CD14-positive monocyte (primary cell): ENCODE data around the gene TRIM77. TPM values are rescaled to one million over a fixed set of nuclear protein-coding genes. Genes with fewer than 3 reads are reported as not detected.
"Not testable (repeated sequence)": the region's sequence is repeated elsewhere in the genome, so short reads cannot be mapped to it uniquely, and the experiment has no call there.

Source experiments
- DNase-seq, 3 donors: peaks; one replicate each; pipeline ENCODE4 v3.0.0-alpha.2; 2011 to 2022
- H2AFZ ChIP-seq: 2 replicates; pipeline ENCODE4 v1.6.0; 2012; ENCODE audit warnings: mild to moderate bottlenecking, low read depth, low read length, inconsistent platforms; ENCODE audit not compliant: insufficient read depth, poor library complexity, severe bottlenecking
- H3K27ac ChIP-seq, 2 donors: 1 replicate in 1 of 2; 2 replicates in 1 of 2; pipeline ENCODE4 v1.5.1; 2012 to 2013; ENCODE audit warnings: low read length in 2 of 2, control low read depth in 1 of 2, inconsistent platforms in 1 of 2, low read depth in 1 of 2, mild to moderate bottlenecking in 1 of 2
- H3K27me3 ChIP-seq, 2 donors: one replicate each; pipeline versions ENCODE4 v1.6.0 to v1.6.1; 2011 to 2013; ENCODE audit warnings: low read length in 2 of 2; ENCODE audit not compliant: control insufficient read depth in 2 of 2, insufficient read depth in 2 of 2
- H3K36me3 ChIP-seq, 2 donors: replicated peaks in 1 of 2; 1 replicate in 1 of 2; 2 replicates in 1 of 2; pipeline versions ENCODE4 v1.5.1 to v1.6.1; 2012 to 2013; ENCODE audit warnings: low read length in 2 of 2, control low read depth in 1 of 2, inconsistent platforms in 1 of 2, mild to moderate bottlenecking in 1 of 2; ENCODE audit not compliant: insufficient read depth in 2 of 2, control insufficient read depth in 1 of 2
- H3K4me1 ChIP-seq, 2 donors: 1 replicate in 1 of 2; 2 replicates in 1 of 2; pipeline versions ENCODE4 v1.5.1 to v1.6.1; 2012 to 2013; ENCODE audit warnings: low read length in 2 of 2, control low read depth in 1 of 2, inconsistent platforms in 1 of 2, mild to moderate bottlenecking in 1 of 2, moderate library complexity in 1 of 2; ENCODE audit not compliant: insufficient read depth in 2 of 2, control insufficient read depth in 1 of 2
- H3K4me2 ChIP-seq: replicated peaks from 2 replicates; pipeline ENCODE3; 2012; ENCODE audit warnings: low read length, moderate library complexity, mild to moderate bottlenecking; ENCODE audit not compliant: poor library complexity, severe bottlenecking; ENCODE audit errors: extremely low read depth
- H3K4me3 ChIP-seq, 3 experiments: fragments of 200-600 bp in 1 of 3; sonication (generic) in 1 of 3; replicated peaks in 1 of 3; 1 replicate in 2 of 3; 2 replicates in 1 of 3; pipeline ENCODE4 v1.5.1; 2011 to 2013; ENCODE audit warnings: low read length in 3 of 3, mild to moderate bottlenecking in 3 of 3, control low read depth in 2 of 3, low read depth in 2 of 3, inconsistent platforms in 1 of 3, moderate library complexity in 1 of 3
- H3K79me2 ChIP-seq: 2 replicates; pipeline ENCODE4 v1.6.0; 2012; ENCODE audit warnings: mild to moderate bottlenecking, control low read depth, inconsistent platforms, low read length, moderate library complexity; ENCODE audit not compliant: insufficient read depth
- H3K9ac ChIP-seq: 2 replicates; pipeline ENCODE4 v1.6.0; 2017; ENCODE audit warnings: low read length, mild to moderate bottlenecking; ENCODE audit not compliant: insufficient read depth, poor library complexity, severe bottlenecking
- H3K9me3 ChIP-seq, 2 donors: replicated peaks in 1 of 2; 1 replicate in 1 of 2; 2 replicates in 1 of 2; pipeline versions ENCODE4 v1.5.1 to v1.6.1; 2012 to 2013; ENCODE audit warnings: low read length in 2 of 2, control low read depth in 1 of 2; ENCODE audit not compliant: control insufficient read depth in 1 of 2, insufficient read depth in 1 of 2
- H4K20me1 ChIP-seq: 2 replicates; pipeline ENCODE4 v1.6.0; 2012; ENCODE audit warnings: mild to moderate bottlenecking, low read length, control low read depth, moderate library complexity; ENCODE audit not compliant: insufficient read depth
- H3K27ac Mint-ChIP-seq, 7 donors: one replicate each; pipeline ENCODE4 v1.8.0; 2020; ENCODE audit warnings: mild to moderate bottlenecking in 7 of 7, mixed read lengths in 7 of 7, moderate library complexity in 6 of 7, inconsistent platforms in 2 of 7
- H3K27me3 Mint-ChIP-seq, 3 donors: one replicate each; pipeline ENCODE4 v1.8.0; 2021 to 2022; ENCODE audit warnings: low read depth in 3 of 3, mild to moderate bottlenecking in 3 of 3, mixed read lengths in 3 of 3, moderate library complexity in 3 of 3, inconsistent platforms in 1 of 3
- H3K36me3 Mint-ChIP-seq, 2 donors: one replicate each; pipeline ENCODE4 v1.8.0; 2020; ENCODE audit warnings: mixed read lengths in 2 of 2, inconsistent platforms in 1 of 2, mild to moderate bottlenecking in 1 of 2
- H3K4me1 Mint-ChIP-seq: one replicate; pipeline ENCODE4 v1.8.0; 2020; ENCODE audit warnings: mild to moderate bottlenecking, mixed read lengths
- H3K4me3 Mint-ChIP-seq, 2 donors: one replicate each; pipeline ENCODE4 v1.8.0; 2020; ENCODE audit warnings: mild to moderate bottlenecking in 2 of 2, mixed read lengths in 2 of 2, moderate library complexity in 1 of 2
- H3K9me3 Mint-ChIP-seq, 7 donors: one replicate each; pipeline ENCODE4 v1.8.0; 2020 to 2022; ENCODE audit warnings: mixed read lengths in 7 of 7, mild to moderate bottlenecking in 6 of 7, moderate library complexity in 6 of 7, inconsistent platforms in 2 of 7
- intact Hi-C, 2 donors: fragments of 100-400 bp; cut with micrococcal nuclease; formaldehyde crosslinking; loops; one replicate each; pipeline versions ENCODE4 v1.15.0 to v1.15.1; 2023
- polyA plus RNA-seq, 3 donors: library from polyadenylated mRNA; depleted of rRNA in 1 of 3; unstranded in 2 of 3; stranded (reverse) in 1 of 3; fragments of 300-500 nt in 2 of 3; fragments of >200 nt in 1 of 3; fragmentation: Illumina TruSeq in 2 of 3; gene quantifications; 1 replicate in 2 of 3; 2 replicates in 1 of 3; pipeline ENCODE4 v1.2.3, GENCODE V29; 2012 to 2021
- small RNA-seq: library from RNA; depleted of rRNA; stranded (forward); fragments of <200 nt; gene quantifications from one replicate; pipeline ENCODE3, GENCODE V24; 2012; ENCODE audit warnings: low read depth; ENCODE audit not compliant: insufficient read length

TRIM77 gene
- polyA plus RNA-seq, 3 donors = not detected

DNA sequence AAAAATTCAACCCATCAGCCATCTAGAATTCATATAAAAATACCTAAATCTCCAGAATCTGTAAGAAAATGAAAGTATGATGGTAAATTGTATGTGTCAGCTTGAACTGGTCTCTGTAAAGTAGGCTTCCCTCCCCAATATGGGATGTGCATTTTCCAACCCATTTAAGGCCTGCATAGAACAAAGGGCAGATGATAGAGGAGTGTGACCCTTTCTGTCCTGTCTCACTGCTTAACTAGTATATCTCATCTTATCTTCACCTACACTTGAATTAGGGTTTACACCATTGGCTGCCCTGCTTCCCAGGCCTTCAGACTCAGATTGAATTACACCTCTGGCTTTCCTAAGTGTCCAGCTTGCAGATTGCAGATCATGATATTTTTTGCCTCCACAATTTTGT lies 40.7 kb downstream of the TRIM77 start:
- DNase-seq, H2AFZ ChIP-seq, intact Hi-C loops, H3K4me2 ChIP-seq, H3K36me3 Mint-ChIP-seq, H3K27me3 Mint-ChIP-seq, H3K9me3 Mint-ChIP-seq, H3K4me3 ChIP-seq, H3K79me2 ChIP-seq, H3K9ac ChIP-seq, H3K27ac ChIP-seq, H3K27ac Mint-ChIP-seq, H3K27me3 ChIP-seq, H3K9me3 ChIP-seq, H3K36me3 ChIP-seq, H3K4me1 ChIP-seq, H3K4me3 Mint-ChIP-seq, H4K20me1 ChIP-seq, H3K4me1 Mint-ChIP-seq: not testable (repeated sequence)

Small RNA genes lying within 50 kb of the gene (small RNA-seq; reads per million reads assigned to genes)
- not detected for gene AP003122.3

Other genes starting within 250 kb of the TRIM77 start
- gene NOX4, start 218.9 kb upstream of the TRIM77 start, polyA plus RNA-seq = not detected
- gene TRIM49, start 98.3 kb downstream of the TRIM77 start, polyA plus RNA-seq = not detected
- gene TRIM64B, start 168.2 kb downstream of the TRIM77 start, polyA plus RNA-seq = not detected
- not detected for gene TRIM49D1, start 211.9 kb downstream of the TRIM77 start, polyA plus RNA-seq
- gene TRIM49D2, start 213.8 kb downstream of the TRIM77 start, polyA plus RNA-seq = not detected